Endothelial cell of umbilical vein (primary cell): ENCODE measurements around the gene VPS8.

Source experiments
- CTCF ChIP-seq, 2 donors: IDR thresholded peaks; 1 replicate in 1 of 2; 2 replicates in 1 of 2; pipeline ENCODE4 v1.5.1; 2011; ENCODE audit warnings: low read length in 2 of 2, mild to moderate bottlenecking in 2 of 2, moderate library complexity in 2 of 2, control low read depth in 1 of 2, inconsistent platforms in 1 of 2, low read depth in 1 of 2; ENCODE audit not compliant: insufficient read depth in 1 of 2; ENCODE audit errors: extremely low read depth in 1 of 2
- EZH2 ChIP-seq: IDR thresholded peaks from 2 replicates; pipeline ENCODE4 v1.6.1; 2012; ENCODE audit warnings: borderline replicate concordance, low read depth, mild to moderate bottlenecking, moderate library complexity, low read length, inconsistent platforms; ENCODE audit not compliant: severe bottlenecking
- MAX ChIP-seq: IDR thresholded peaks from 2 replicates; pipeline ENCODE4 v1.6.1; 2011; ENCODE audit not compliant: insufficient read depth, insufficient read length
- MYC ChIP-seq: IDR thresholded peaks from one replicate; pipeline ENCODE4 v1.6.1; 2011; ENCODE audit warnings: mild to moderate bottlenecking, low read depth, low read length
- POLR2A ChIP-seq: IDR thresholded peaks from 2 replicates; pipeline ENCODE4 v1.6.1; 2012; ENCODE audit warnings: low read depth, mild to moderate bottlenecking, control low read depth, low read length
- POLR2AphosphoS5 ChIP-seq: IDR thresholded peaks from 2 replicates; pipeline ENCODE4 v1.6.1; 2012; ENCODE audit warnings: low read depth, mild to moderate bottlenecking, control low read depth, low read length, moderate library complexity; ENCODE audit not compliant: insufficient read depth

GRCh38 chr3:184804801-184805200 lies 7.2 kb upstream of the VPS8 start:
- TF ChIP-seq CTCF (IDR thresholded peaks at IDR 0.05; ENCODE audit: extremely low read depth in 1 of 2, insufficient read depth in 1 of 2, low read depth in 1 of 2, low read length in 2 of 2) (no peak), POLR2A (no peak), POLR2AphosphoS5 (no peak), EZH2 (no peak), MAX (no peak), MYC (no peak)
